ENCODE results near the gene STX8. TPM values are rescaled to one million over a fixed set of nuclear protein-coding genes. Genes with fewer than 3 reads are reported as not detected.
"Not testable (repeated sequence)": the region's sequence is repeated elsewhere in the genome, so short reads cannot be mapped to it uniquely, and the experiment has no call there.

STX8 gene, protein sequence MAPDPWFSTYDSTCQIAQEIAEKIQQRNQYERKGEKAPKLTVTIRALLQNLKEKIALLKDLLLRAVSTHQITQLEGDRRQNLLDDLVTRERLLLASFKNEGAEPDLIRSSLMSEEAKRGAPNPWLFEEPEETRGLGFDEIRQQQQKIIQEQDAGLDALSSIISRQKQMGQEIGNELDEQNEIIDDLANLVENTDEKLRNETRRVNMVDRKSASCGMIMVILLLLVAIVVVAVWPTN
- 10 to 100 TPM; 66.8 to 68.8 TPM for total RNA-seq
- total RNA-seq: 27.9 to 35.4 reads per million in 2 donors

DNA sequence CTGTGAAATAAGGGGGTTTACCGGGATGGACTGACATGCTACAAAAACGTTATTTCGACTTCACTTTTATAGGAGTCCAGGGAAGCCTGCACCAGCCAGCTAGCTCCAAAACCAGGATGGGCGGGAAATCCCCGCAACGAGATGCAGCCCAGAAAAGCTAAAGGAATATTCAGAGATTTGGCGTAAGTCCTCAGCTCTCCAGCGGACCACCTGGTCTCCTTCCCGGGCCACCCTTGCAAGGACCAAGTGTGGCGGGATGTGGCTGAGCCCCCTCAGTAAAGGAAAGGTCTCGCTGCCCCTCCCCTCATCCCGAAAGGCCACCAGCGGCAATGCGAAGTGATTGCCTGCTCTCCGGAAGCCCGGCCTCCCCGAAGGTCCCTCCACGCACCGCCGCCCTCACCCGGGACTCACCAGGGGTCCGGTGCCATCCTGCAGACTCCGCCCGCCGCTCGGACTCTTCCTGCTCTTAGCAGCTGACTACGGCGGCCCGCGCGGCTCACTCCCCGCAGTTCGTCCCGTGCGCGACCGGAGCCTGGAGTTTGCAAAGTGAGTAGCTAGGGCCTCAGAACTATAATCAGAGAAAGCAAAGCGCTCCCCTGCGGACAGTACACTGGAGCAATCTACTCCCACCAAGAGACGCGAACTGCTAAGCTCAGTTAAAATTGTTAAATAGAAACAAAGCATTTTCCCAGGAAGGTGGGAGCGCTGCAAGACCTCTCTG lies at the start of gene STX8:
STX8 (minus strand) TSS at position 440 of the 721 bp plus-strand sequence; CDS start at position 428, 12 bp downstream.
- DNase-seq (peak; percentile 59), ATAC-seq (peak; percentile 76)
- no peaks in the 10 kb centered on the region for H3K9me3 ChIP-seq (ENCODE audit: control insufficient read depth, low read length, poor library complexity, severe bottlenecking)
- peaks cover 28% of the 10 kb centered on the region for H3K4me1 Mint-ChIP-seq
- H3K4me3 Mint-ChIP-seq: peak within 1 kb of the TSS; percentile 96
- H3K27me3 Mint-ChIP-seq: no peaks in the 10 kb centered on the region
- H3K36me3 Mint-ChIP-seq (ENCODE audit: low read depth): no peaks in the 10 kb centered on the region
- peak within 1 kb of the TSS; percentile 93 for H3K27ac Mint-ChIP-seq

GRCh38 chr17:9622961-9623360 lies 47.3 kb upstream of the STX8 start:
- no peak for DNase-seq
- H3K36me3 Mint-ChIP-seq (ENCODE audit: low read depth): no peaks in the 10 kb centered on the region
- H3K27me3 Mint-ChIP-seq: no peaks in the 10 kb centered on the region
- no peak overlapping the region for H3K4me3 Mint-ChIP-seq
- no peaks in the 10 kb centered on the region for H3K9me3 ChIP-seq (ENCODE audit: control insufficient read depth, low read length, poor library complexity, severe bottlenecking)
- no peaks in the 10 kb centered on the region for H3K4me1 Mint-ChIP-seq
- no peak overlapping the region for H3K27ac Mint-ChIP-seq
- no peak for ATAC-seq

DNA sequence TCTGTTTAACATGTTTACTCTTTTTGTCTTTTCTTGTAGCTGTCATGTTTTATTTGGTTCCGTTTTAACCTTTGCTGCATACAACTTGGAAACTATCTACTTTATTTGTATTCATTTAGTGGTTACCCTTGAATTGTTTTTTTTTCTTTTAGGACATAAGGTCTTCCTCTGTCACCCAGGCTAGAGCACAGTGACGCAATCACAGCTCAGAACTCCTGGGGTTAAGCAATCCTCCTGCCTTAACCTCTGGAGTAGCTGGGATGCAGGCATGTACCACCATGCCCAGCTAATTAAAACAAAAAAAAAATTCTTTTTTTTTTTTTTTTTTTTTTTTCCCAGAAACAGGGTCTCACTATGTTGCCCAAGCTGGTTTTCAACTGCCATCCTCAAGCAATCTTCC lies 39.9 kb upstream of the STX8 start:
- Mint-ChIP-seq H3K4me1 (no peaks in the 10 kb centered on the region), H3K36me3 (ENCODE audit: low read depth) (no peaks in the 10 kb centered on the region), H3K4me3 (no peak overlapping the region), H3K27ac (no peak overlapping the region), H3K27me3 (peaks cover 21% of the 10 kb centered on the region)
- H3K9me3 ChIP-seq (ENCODE audit: control insufficient read depth, low read length, poor library complexity, severe bottlenecking): no peaks in the 10 kb centered on the region
- ATAC-seq (no peak), DNase-seq (no peak)

GRCh38 chr17:9612006-9612405 lies 36.4 kb upstream of the STX8 start:
- ATAC-seq (no peak), DNase-seq (no peak)
- Mint-ChIP-seq H3K36me3 (ENCODE audit: low read depth) (no peaks in the 10 kb centered on the region), H3K4me3 (no peak overlapping the region), H3K4me1 (no peaks in the 10 kb centered on the region), H3K27me3 (peaks cover 21% of the 10 kb centered on the region), H3K27ac (no peak overlapping the region)
- no peaks in the 10 kb centered on the region for H3K9me3 ChIP-seq (ENCODE audit: control insufficient read depth, low read length, poor library complexity, severe bottlenecking)

DNA sequence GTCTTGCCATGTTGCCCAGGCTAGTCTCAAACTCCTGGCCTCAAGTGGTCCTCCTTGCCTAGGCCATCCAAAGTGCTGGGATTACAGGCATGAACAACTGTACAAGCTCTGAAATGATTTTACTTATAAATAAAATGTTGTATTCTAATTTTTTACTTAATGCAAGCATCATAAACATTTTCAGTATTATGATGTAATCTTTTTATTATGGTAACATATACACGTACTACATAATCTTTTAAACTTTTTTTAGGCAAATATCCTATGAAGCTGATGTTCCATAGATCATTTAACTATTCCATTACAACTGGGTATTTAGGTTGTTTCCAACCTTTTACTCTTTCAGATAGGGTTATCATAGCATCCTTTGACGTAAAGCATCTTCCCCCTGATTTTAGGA lies 35.9 kb upstream of the STX8 start:
- ATAC-seq: no peak
- Mint-ChIP-seq H3K27ac (no peak overlapping the region), H3K27me3 (peaks cover 21% of the 10 kb centered on the region), H3K4me3 (no peak overlapping the region), H3K36me3 (ENCODE audit: low read depth) (no peaks in the 10 kb centered on the region), H3K4me1 (no peaks in the 10 kb centered on the region)
- H3K9me3 ChIP-seq (ENCODE audit: control insufficient read depth, low read length, poor library complexity, severe bottlenecking): no peaks in the 10 kb centered on the region
- DNase-seq: no peak

DNA sequence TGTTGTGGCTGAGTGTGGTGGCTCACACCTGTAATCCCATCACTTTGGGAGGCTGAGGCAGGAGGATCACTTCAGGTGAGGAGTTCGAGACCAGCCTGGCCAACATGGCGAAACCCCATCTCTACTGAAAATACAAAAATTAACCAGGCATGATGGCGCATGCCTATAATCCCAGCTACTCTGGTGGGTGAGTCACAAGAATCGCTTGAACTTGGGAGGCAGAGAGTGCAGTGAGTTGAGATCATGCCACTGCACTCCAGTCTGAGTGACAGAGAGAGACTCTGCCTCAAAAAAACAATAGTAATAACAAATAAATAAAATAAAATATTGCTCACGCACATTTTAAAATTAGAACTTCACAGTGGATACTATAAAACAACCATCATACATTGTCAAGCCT lies 31.4 kb upstream of the STX8 start:
- H3K4me3 Mint-ChIP-seq; H3K4me1 Mint-ChIP-seq; DNase-seq; H3K36me3 Mint-ChIP-seq (ENCODE audit: low read depth); H3K27ac Mint-ChIP-seq; H3K9me3 ChIP-seq (ENCODE audit: control insufficient read depth, low read length, poor library complexity, severe bottlenecking); ATAC-seq: not testable (repeated sequence)
- peaks cover 27% of the 10 kb centered on the region for H3K27me3 Mint-ChIP-seq

DNA sequence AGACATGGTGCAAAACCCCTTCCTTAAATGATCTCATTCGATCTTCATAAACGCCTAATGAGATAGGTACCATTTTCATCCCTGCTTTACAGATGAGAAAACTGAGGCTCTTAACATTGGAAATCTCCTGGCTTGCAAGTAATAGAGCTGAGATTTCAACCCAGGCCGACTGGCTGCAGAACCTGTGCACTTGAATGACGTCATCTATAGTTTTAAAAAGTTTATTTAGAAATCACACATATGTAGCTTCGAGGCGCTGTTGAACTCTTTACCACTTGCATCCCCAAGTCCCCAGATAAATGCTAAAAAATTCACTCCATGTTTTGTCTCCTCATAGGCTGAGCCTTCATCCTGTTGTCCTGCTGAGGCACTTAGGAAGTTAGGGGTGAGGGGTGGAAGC lies 30.8 kb upstream of the STX8 start:
- ATAC-seq (no peak), DNase-seq (no peak)
- no peak overlapping the region for H3K4me3 Mint-ChIP-seq
- no peak overlapping the region for H3K27ac Mint-ChIP-seq
- peaks cover 23% of the 10 kb centered on the region for H3K27me3 Mint-ChIP-seq
- H3K4me1 Mint-ChIP-seq: no peaks in the 10 kb centered on the region
- H3K9me3 ChIP-seq (ENCODE audit: control insufficient read depth, low read length, poor library complexity, severe bottlenecking): no peaks in the 10 kb centered on the region
- peaks cover 2% of the 10 kb centered on the region for H3K36me3 Mint-ChIP-seq (ENCODE audit: low read depth)

- not testable (repeated sequence) for H3K9me3 ChIP-seq (ENCODE audit: control insufficient read depth, low read length, poor library complexity, severe bottlenecking); H3K4me3 Mint-ChIP-seq; H3K36me3 Mint-ChIP-seq (ENCODE audit: low read depth); H3K27ac Mint-ChIP-seq; ATAC-seq; H3K4me1 Mint-ChIP-seq; DNase-seq
- H3K27me3 Mint-ChIP-seq: peaks cover 23% of the 10 kb centered on the region
Measured at GRCh38 chr17:9604583-9604982, 29.0 kb upstream of the STX8 start.

DNA sequence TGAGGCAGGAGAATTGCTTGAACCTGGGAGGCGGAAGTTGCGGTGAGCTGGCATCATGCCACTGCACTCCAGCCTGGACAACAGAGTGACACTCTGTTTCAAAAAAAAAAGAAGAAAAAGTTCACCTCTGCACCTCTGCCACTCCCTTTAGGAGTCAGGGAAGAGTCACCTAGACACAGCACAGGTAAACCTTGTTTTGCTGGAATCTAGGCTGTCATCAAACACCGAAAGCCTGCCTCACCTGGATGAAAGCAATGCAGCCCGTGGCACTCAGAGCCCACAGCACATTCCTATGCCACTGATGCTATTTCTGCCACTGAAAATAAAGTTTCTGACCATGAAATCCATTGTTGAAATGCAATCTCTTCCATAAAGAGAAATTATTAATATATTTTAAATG lies 23.0 kb upstream of the STX8 start:
- DNase-seq (no peak), ATAC-seq (no peak)
- Mint-ChIP-seq H3K4me1 (peaks cover 2% of the 10 kb centered on the region), H3K27ac (no peak overlapping the region), H3K36me3 (ENCODE audit: low read depth) (peaks cover 6% of the 10 kb centered on the region), H3K27me3 (peaks cover 26% of the 10 kb centered on the region), H3K4me3 (no peak overlapping the region)
- H3K9me3 ChIP-seq (ENCODE audit: control insufficient read depth, low read length, poor library complexity, severe bottlenecking): no peaks in the 10 kb centered on the region

GRCh38 chr17:9597638-9598037 lies 22.0 kb upstream of the STX8 start:
- not testable (repeated sequence) for H3K9me3 ChIP-seq (ENCODE audit: control insufficient read depth, low read length, poor library complexity, severe bottlenecking); H3K36me3 Mint-ChIP-seq (ENCODE audit: low read depth); H3K27ac Mint-ChIP-seq; DNase-seq; H3K4me1 Mint-ChIP-seq; ATAC-seq; H3K4me3 Mint-ChIP-seq
- peaks cover 27% of the 10 kb centered on the region for H3K27me3 Mint-ChIP-seq

DNA sequence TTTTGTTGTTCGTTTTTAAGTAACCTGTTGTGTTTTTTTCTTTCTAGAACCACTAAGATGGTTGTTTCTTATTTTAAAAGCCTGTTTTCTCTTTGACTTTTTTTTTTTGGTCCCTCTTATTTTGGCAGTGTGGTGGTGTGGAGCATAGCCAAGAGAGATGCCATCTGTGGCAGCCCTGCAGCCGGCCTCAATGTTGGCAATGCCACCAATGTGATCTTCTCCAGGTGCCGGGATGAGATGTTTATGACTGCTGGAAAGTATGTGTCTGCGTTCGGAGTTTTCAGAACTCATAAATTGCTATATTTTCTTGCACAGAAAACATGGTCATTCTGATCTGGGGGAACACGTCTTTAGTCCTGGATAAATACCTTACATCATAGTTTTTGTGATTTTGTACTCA lies 18.4 kb upstream of the STX8 start:
- ATAC-seq (no peak), DNase-seq (no peak)
- H3K9me3 ChIP-seq (ENCODE audit: control insufficient read depth, low read length, poor library complexity, severe bottlenecking): no peaks in the 10 kb centered on the region
- H3K36me3 Mint-ChIP-seq (ENCODE audit: low read depth): peaks cover 6% of the 10 kb centered on the region
- H3K27ac Mint-ChIP-seq: no peak overlapping the region
- H3K4me3 Mint-ChIP-seq: no peak overlapping the region
- H3K27me3 Mint-ChIP-seq: peaks cover 35% of the 10 kb centered on the region
- H3K4me1 Mint-ChIP-seq: peaks cover 2% of the 10 kb centered on the region

DNA sequence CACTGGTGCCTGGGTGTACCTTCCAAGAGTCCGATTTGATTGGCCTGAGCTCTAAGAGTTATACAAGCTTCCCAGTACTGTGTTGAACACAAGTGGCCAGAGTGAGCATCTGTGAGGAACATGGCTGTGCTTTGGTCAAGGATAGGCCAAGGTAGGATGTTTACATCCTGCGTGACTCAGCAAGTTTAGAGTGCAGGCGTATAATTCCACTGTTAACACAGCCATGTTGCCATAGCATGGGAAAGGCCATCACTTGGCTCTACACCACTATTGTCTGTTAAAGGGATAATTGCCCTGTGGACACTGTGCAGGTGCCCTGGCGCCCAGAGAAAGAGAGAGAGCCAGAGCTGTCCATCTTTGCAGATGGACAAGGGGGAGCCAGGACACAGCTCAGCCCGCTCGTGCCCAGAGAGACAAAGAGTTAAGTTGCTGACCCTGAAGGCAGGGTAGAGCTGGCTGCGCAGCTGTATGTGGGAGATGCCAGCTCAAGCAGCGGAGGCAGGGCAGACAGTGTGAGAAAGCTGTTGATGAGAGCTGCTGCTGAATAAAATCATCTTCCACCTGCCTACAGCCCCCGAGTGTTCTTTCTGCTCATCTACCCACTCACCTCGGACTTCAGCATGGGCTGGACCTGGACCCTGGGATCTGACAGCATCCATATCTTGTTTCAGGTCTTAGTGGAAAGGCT lies 12.5 kb upstream of the STX8 start:
- ATAC-seq (no peak), DNase-seq (no peak)
- H3K9me3 ChIP-seq (ENCODE audit: control insufficient read depth, low read length, poor library complexity, severe bottlenecking): peaks cover 4% of the 10 kb centered on the region
- H3K4me3 Mint-ChIP-seq: no peak overlapping the region
- no peaks in the 10 kb centered on the region for H3K4me1 Mint-ChIP-seq
- peaks cover 17% of the 10 kb centered on the region for H3K27me3 Mint-ChIP-seq
- H3K36me3 Mint-ChIP-seq (ENCODE audit: low read depth): no peaks in the 10 kb centered on the region
- no peak overlapping the region for H3K27ac Mint-ChIP-seq

DNA sequence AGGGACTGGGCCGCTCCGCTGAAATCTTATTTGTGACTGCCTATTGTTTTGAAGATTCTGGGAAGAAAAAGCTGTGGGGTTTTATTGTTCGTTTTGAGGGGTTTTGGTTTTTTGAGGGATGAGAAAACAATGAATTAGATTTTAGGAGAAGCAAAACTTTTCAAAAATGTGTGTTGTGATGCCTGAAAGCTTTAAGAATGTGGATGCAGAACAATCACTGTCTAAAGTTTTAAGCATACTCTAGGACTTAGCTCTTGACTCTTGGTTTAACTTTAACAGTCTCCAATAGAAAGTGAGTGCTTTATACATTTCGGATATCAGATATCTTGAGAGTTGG lies 1.7 kb upstream of the STX8 start:
- DNase-seq (no peak), ATAC-seq (no peak)
- peak overlapping the region; percentile 96 for H3K4me3 Mint-ChIP-seq
- no peaks in the 10 kb centered on the region for H3K36me3 Mint-ChIP-seq (ENCODE audit: low read depth)
- no peaks in the 10 kb centered on the region for H3K9me3 ChIP-seq (ENCODE audit: control insufficient read depth, low read length, poor library complexity, severe bottlenecking)
- H3K27ac Mint-ChIP-seq: no peak overlapping the region
- peaks cover 27% of the 10 kb centered on the region for H3K4me1 Mint-ChIP-seq
- no peaks in the 10 kb centered on the region for H3K27me3 Mint-ChIP-seq

Data from T-helper 17 cell (primary cell).